ENCODE measurements around the gene FOXE3. TPM values are rescaled to one million over a fixed set of nuclear protein-coding genes. Genes with fewer than 3 reads are reported as not detected.

Gene FOXE3
- total RNA-seq, 1 donor from 2014 or later, result not detected

- ATAC-seq (no peak), DNase-seq (peak; percentile 69)
- H3K27me3 ChIP-seq, result peaks cover 69% of the 10 kb centered on the region
- no peaks in the 10 kb centered on the region for H3K36me3 ChIP-seq
- TF ChIP-seq CTCF (IDR thresholded peaks at IDR 0.05), result no peak
- intact Hi-C loops (cut with DNase I), result loop anchor here (5.0 kb wide), 1 partner anchor 274 kb away; no protein-coding TSS in a partner anchor
- H3K4me1 ChIP-seq, result peaks cover 25% of the 10 kb centered on the region
- peak overlapping the region; percentile 71 for H3K4me3 ChIP-seq
- peak overlapping the region; percentile 83 for H3K27ac ChIP-seq
- no peaks in the 10 kb centered on the region for H3K9me3 ChIP-seq
These were observed 22.3 kb downstream of the FOXE3 start for GRCh38 chr1:47438165-47439016.

DNA sequence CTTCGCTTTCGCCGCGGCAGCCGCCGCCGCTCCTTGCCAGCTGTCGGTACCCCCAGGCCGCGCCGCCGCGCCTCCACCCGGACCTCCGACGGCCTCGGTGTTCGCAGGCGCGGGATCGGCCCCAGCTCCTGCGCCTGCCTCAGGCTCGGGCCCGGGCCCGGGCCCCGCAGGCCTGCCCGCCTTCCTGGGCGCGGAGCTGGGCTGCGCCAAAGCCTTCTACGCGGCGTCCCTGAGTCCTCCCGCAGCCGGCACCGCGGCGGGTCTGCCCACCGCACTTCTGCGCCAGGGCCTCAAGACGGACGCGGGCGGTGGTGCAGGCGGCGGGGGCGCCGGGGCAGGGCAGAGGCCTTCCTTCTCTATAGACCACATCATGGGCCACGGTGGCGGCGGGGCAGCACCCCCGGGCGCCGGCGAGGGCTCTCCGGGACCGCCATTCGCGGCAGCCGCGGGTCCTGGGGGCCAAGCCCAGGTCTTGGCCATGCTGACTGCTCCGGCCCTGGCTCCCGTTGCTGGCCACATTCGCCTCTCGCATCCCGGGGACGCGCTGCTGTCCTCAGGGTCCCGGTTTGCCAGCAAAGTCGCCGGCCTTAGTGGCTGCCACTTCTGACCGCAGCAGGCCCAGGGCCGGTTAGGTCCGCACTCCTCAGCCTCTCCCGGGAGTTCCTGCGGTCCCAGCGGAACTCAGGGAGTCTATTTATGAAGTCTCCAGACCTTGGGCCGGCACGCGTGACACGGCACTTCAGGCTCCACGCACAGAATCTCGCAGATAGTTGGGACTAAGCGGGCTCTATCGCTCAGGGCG is 23.1 kb downstream of the FOXE3 start:
- Histone ChIP-seq H3K9me3 (no peaks in the 10 kb centered on the region), H3K4me3 (no peak overlapping the region), H3K36me3 (no peaks in the 10 kb centered on the region), H3K27ac (no peak overlapping the region), H3K4me1 (peaks cover 20% of the 10 kb centered on the region), H3K27me3 (peaks cover 70% of the 10 kb centered on the region)
- DNase-seq, result no peak
- TF ChIP-seq CTCF (IDR thresholded peaks at IDR 0.05), result no peak
- ATAC-seq, result no peak
- intact Hi-C loops (cut with DNase I), result loop anchor here (5.0 kb wide), 1 partner anchor 273 kb away; no protein-coding TSS in a partner anchor

DNA sequence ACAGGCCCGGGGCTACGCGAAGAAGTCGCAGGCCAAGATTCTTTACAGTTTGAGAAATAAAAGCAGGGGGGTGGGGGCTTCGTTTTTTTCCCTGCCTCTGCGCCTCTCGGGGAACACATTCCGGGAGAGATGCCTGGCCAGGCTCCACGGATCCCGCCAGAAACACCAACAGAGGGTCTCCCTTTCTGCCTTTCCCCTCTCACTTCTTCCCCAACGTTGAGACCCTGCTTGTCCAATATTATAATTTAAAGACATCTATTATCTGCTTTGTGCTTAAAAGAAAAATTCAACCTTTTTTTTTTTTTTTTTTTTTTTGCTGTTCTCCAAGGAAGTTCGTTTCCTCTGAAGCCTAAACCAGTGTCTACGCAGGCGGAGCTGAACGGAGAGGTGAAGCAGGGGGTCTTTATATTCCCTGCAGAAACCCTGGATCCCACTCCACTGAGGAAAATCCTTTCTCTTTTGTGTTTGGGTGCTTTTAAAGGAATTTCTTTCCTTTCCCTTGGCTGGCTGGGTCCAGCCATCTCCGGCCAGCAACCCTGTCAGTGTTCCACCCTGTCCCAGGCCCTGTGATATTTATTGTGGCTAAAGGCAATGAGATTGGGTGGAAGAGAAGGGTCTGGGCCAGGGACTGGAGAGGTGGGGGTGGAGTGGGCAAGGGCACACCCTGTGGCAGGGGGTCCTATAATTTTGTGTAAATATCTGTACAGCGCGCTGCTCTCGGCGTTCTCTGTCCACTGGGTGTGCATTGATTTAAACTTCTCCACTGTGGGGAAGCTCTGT is 23.9 kb downstream of the FOXE3 start:
- Histone ChIP-seq H3K27me3 (peaks cover 70% of the 10 kb centered on the region), H3K36me3 (no peaks in the 10 kb centered on the region), H3K27ac (no peak overlapping the region), H3K4me3 (no peak overlapping the region), H3K4me1 (peaks cover 22% of the 10 kb centered on the region), H3K9me3 (no peaks in the 10 kb centered on the region)
- no peak for ATAC-seq
- DNase-seq, result no peak
- intact Hi-C loops (cut with DNase I), result loop anchor here (5.0 kb wide), 1 partner anchor 272 kb away; no protein-coding TSS in a partner anchor
- TF ChIP-seq CTCF (IDR thresholded peaks at IDR 0.05), result no peak

DNA sequence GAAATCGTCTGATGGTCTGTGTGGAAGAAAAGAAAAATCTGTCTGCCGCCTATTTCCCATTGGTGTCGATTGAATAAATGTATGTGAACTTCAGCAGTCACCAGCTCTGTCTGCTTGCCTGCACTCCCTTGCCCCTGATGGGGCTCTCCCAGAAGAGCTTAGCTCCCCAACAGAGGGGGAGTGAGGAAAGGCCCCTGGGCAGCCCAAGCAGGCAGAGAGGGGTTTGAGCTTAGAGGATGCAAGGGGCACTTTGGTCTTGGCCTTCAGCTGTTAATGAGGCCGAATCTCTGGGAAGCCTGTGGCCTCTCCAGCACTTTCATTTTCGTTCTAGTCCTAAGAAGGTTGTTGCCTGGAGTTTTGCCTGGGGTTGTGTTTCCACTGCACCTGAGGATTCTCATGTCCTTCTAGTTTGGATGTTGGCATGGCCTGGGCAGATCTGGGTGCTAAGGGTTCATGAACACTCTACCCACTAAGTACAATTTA is 24.6 kb downstream of the FOXE3 start:
- no peak overlapping the region for H3K27ac ChIP-seq
- no peak for ATAC-seq
- intact Hi-C loops (cut with DNase I), result no loop called here

More for the DNA sequence above, 24.6 kb downstream of the FOXE3 start:
- DNase-seq, result no peak
- H3K36me3 ChIP-seq, result no peaks in the 10 kb centered on the region
- H3K4me3 ChIP-seq, result no peak overlapping the region
- H3K9me3 ChIP-seq, result no peaks in the 10 kb centered on the region
- TF ChIP-seq CTCF (IDR thresholded peaks at IDR 0.05), result no peak
- peaks cover 26% of the 10 kb centered on the region for H3K4me1 ChIP-seq
- H3K27me3 ChIP-seq, result peaks cover 76% of the 10 kb centered on the region
